GM06990 (cell line): Measurements from ENCODE around the gene CYSTM1.
"Not testable (repeated sequence)": the region's sequence is repeated elsewhere in the genome, so short reads cannot be mapped to it uniquely, and the experiment has no call there.

Experiments used
- DNase-seq: peaks from one replicate; pipeline ENCODE4 v3.0.0-alpha.2; 2011; ENCODE audit not compliant: insufficient read length; ENCODE audit errors: extremely low read depth
- H3K27me3 ChIP-seq: replicated peaks from 2 replicates; pipeline ENCODE4 v1.6.0; 2011; ENCODE audit warnings: low read length; ENCODE audit not compliant: control insufficient read depth, insufficient read depth
- H3K36me3 ChIP-seq: 2 replicates; pipeline ENCODE4 v1.5.1; 2011; ENCODE audit warnings: low read length; ENCODE audit not compliant: control insufficient read depth, insufficient read depth
- H3K4me3 ChIP-seq: replicated peaks from 2 replicates; pipeline ENCODE4 v1.5.1; 2011; ENCODE audit warnings: low read depth, mild to moderate bottlenecking, control low read depth, low read length
- CTCF ChIP-seq: IDR thresholded peaks from 2 replicates; pipeline ENCODE4 v1.5.1; 2011; ENCODE audit warnings: low read length, control low read depth, mild to moderate bottlenecking, inconsistent platforms; ENCODE audit not compliant: insufficient read depth, poor library complexity, severe bottlenecking

CYSTM1 gene

GRCh38 chr5:140151144-140152021 is 23.6 kb upstream of the CYSTM1 start:
- Histone ChIP-seq H3K4me3 (no peak overlapping the region), H3K27me3 (no peaks in the 10 kb centered on the region), H3K36me3 (no peaks in the 10 kb centered on the region)
- no peak for DNase-seq
- no peak for TF ChIP-seq CTCF

- DNase-seq, result no peak
- Histone ChIP-seq H3K4me3 (no peak overlapping the region), H3K27me3 (no peaks in the 10 kb centered on the region), H3K36me3 (no peaks in the 10 kb centered on the region)
- no peak for TF ChIP-seq CTCF
These were observed 22.7 kb upstream of the CYSTM1 start for GRCh38 chr5:140152022-140152999.

GRCh38 chr5:140153255-140153654 is 21.7 kb upstream of the CYSTM1 start:
- Histone ChIP-seq H3K27me3 (no peaks in the 10 kb centered on the region), H3K4me3 (no peak overlapping the region), H3K36me3 (no peaks in the 10 kb centered on the region)
- TF ChIP-seq CTCF, result no peak
- DNase-seq, result no peak

GRCh38 chr5:140153905-140154304 is 21.1 kb upstream of the CYSTM1 start:
- DNase-seq, result no peak

GRCh38 chr5:140154710-140155381 is 20.1 kb upstream of the CYSTM1 start:
- H3K4me3 ChIP-seq, DNase-seq, H3K36me3 ChIP-seq, H3K27me3 ChIP-seq: not testable (repeated sequence)

More at GRCh38 chr5:140153905-140154304, 21.1 kb upstream of the CYSTM1 start:
- H3K27me3 ChIP-seq, result no peaks in the 10 kb centered on the region
- TF ChIP-seq CTCF, result no peak
- H3K4me3 ChIP-seq, result no peak overlapping the region
- H3K36me3 ChIP-seq, result no peaks in the 10 kb centered on the region
